IPS-18a (cell line): Measurements from ENCODE around the gene WFS1.

Experiments used
- H3K27ac ChIP-seq: one replicate; pipeline ENCODE4 v1.5.1; 2013; ENCODE audit warnings: low read length
- H3K27me3 ChIP-seq: one replicate; pipeline ENCODE4 v1.6.1; 2013; ENCODE audit warnings: mild to moderate bottlenecking, low read length; ENCODE audit not compliant: control insufficient read depth, insufficient read depth
- H3K36me3 ChIP-seq: one replicate; pipeline ENCODE4 v1.6.1; 2013; ENCODE audit warnings: low read depth, low read length; ENCODE audit not compliant: control insufficient read depth
- H3K4me1 ChIP-seq: one replicate; pipeline ENCODE4 v1.6.1; 2013; ENCODE audit warnings: low read depth, low read length; ENCODE audit not compliant: control insufficient read depth
- H3K4me3 ChIP-seq: one replicate; pipeline ENCODE4 v1.5.1; 2013; ENCODE audit warnings: low read length
- H3K9ac ChIP-seq: one replicate; pipeline ENCODE4 v1.6.1; 2013; ENCODE audit warnings: mild to moderate bottlenecking, low read length, moderate library complexity
- H3K9me3 ChIP-seq: one replicate; pipeline ENCODE4 v1.6.1; 2013; ENCODE audit warnings: low read depth, low read length; ENCODE audit not compliant: control insufficient read depth

The WFS1 gene

GRCh38 chr4:6309777-6310176 is 40.1 kb downstream of the WFS1 start:
- Histone ChIP-seq H3K27me3 (peaks cover 15% of the 10 kb centered on the region), H3K4me1 (no peaks in the 10 kb centered on the region), H3K27ac (no peak overlapping the region), H3K4me3 (peak overlapping the region; percentile 53), H3K9ac (no peak overlapping the region), H3K36me3 (no peaks in the 10 kb centered on the region), H3K9me3 (no peaks in the 10 kb centered on the region)

- Histone ChIP-seq H3K4me1 (no peaks in the 10 kb centered on the region), H3K36me3 (no peaks in the 10 kb centered on the region), H3K27me3 (peaks cover 15% of the 10 kb centered on the region), H3K27ac (no peak overlapping the region), H3K9ac (no peak overlapping the region), H3K4me3 (no peak overlapping the region), H3K9me3 (no peaks in the 10 kb centered on the region)
Observed at GRCh38 chr4:6313216-6313615, 43.6 kb downstream of the WFS1 start.

GRCh38 chr4:6316461-6317003 is 46.9 kb downstream of the WFS1 start:
- H3K9ac ChIP-seq: no peak overlapping the region
- H3K27me3 ChIP-seq: no peaks in the 10 kb centered on the region
- H3K36me3 ChIP-seq: no peaks in the 10 kb centered on the region
- H3K4me3 ChIP-seq: no peak overlapping the region
- H3K4me1 ChIP-seq: no peaks in the 10 kb centered on the region
- no peaks in the 10 kb centered on the region for H3K9me3 ChIP-seq
- H3K27ac ChIP-seq: no peak overlapping the region

- H3K4me1 ChIP-seq: no peaks in the 10 kb centered on the region
- H3K36me3 ChIP-seq: no peaks in the 10 kb centered on the region
- H3K27me3 ChIP-seq: no peaks in the 10 kb centered on the region
Observed at GRCh38 chr4:6318206-6318605, 48.6 kb downstream of the WFS1 start.

GRCh38 chr4:6319530-6320150 is 50.0 kb downstream of the WFS1 start:
- Histone ChIP-seq H3K4me1 (no peaks in the 10 kb centered on the region), H3K27me3 (no peaks in the 10 kb centered on the region), H3K9me3 (no peaks in the 10 kb centered on the region), H3K36me3 (no peaks in the 10 kb centered on the region), H3K9ac (no peak overlapping the region), H3K27ac (no peak overlapping the region), H3K4me3 (no peak overlapping the region)

More at GRCh38 chr4:6318206-6318605, 48.6 kb downstream of the WFS1 start:
- H3K4me3 ChIP-seq: no peak overlapping the region
- no peaks in the 10 kb centered on the region for H3K9me3 ChIP-seq
- no peak overlapping the region for H3K27ac ChIP-seq
- no peak overlapping the region for H3K9ac ChIP-seq

- H3K9ac ChIP-seq: no peak overlapping the region
- H3K36me3 ChIP-seq: no peaks in the 10 kb centered on the region
- H3K4me3 ChIP-seq: no peak overlapping the region
- H3K27me3 ChIP-seq: no peaks in the 10 kb centered on the region
- H3K27ac ChIP-seq: no peak overlapping the region
- peaks cover 6% of the 10 kb centered on the region for H3K4me1 ChIP-seq
- H3K9me3 ChIP-seq: no peaks in the 10 kb centered on the region
Observed at GRCh38 chr4:6320663-6321062, 51.0 kb downstream of the WFS1 start.

GRCh38 chr4:6321361-6321760 is 51.7 kb downstream of the WFS1 start:
- Histone ChIP-seq H3K4me3 (no peak overlapping the region), H3K27me3 (no peaks in the 10 kb centered on the region), H3K36me3 (no peaks in the 10 kb centered on the region), H3K9me3 (no peaks in the 10 kb centered on the region), H3K4me1 (peaks cover 6% of the 10 kb centered on the region), H3K27ac (no peak overlapping the region), H3K9ac (no peak overlapping the region)

- Histone ChIP-seq H3K36me3 (no peaks in the 10 kb centered on the region), H3K27ac (no peak overlapping the region), H3K27me3 (no peaks in the 10 kb centered on the region), H3K9ac (no peak overlapping the region), H3K4me3 (no peak overlapping the region), H3K4me1 (peaks cover 6% of the 10 kb centered on the region), H3K9me3 (no peaks in the 10 kb centered on the region)
Observed at GRCh38 chr4:6322067-6322760, 52.6 kb downstream of the WFS1 start.

- no peak overlapping the region for H3K9ac ChIP-seq
- H3K4me1 ChIP-seq: peaks cover 6% of the 10 kb centered on the region
- H3K9me3 ChIP-seq: no peaks in the 10 kb centered on the region
- no peak overlapping the region for H3K27ac ChIP-seq
- H3K4me3 ChIP-seq: no peak overlapping the region
- no peaks in the 10 kb centered on the region for H3K27me3 ChIP-seq
- no peaks in the 10 kb centered on the region for H3K36me3 ChIP-seq
Observed at GRCh38 chr4:6322761-6323566, 53.3 kb downstream of the WFS1 start.

- no peak overlapping the region for H3K27ac ChIP-seq
- H3K9ac ChIP-seq: no peak overlapping the region
- no peaks in the 10 kb centered on the region for H3K27me3 ChIP-seq
- no peaks in the 10 kb centered on the region for H3K9me3 ChIP-seq
- H3K4me1 ChIP-seq: peaks cover 6% of the 10 kb centered on the region
- H3K36me3 ChIP-seq: no peaks in the 10 kb centered on the region
- no peak overlapping the region for H3K4me3 ChIP-seq
Observed at GRCh38 chr4:6324461-6324998, 54.9 kb downstream of the WFS1 start.

- Histone ChIP-seq H3K9me3 (no peaks in the 10 kb centered on the region), H3K36me3 (no peaks in the 10 kb centered on the region), H3K27me3 (no peaks in the 10 kb centered on the region), H3K27ac (no peak overlapping the region), H3K4me3 (no peak overlapping the region), H3K9ac (no peak overlapping the region), H3K4me1 (peaks cover 6% of the 10 kb centered on the region)
Observed at GRCh38 chr4:6324999-6325787, 55.5 kb downstream of the WFS1 start.
